Measurements from ENCODE around the gene LHX3. TPM values are rescaled to one million over a fixed set of nuclear protein-coding genes. Genes with fewer than 3 reads are reported as not detected.

Gene LHX3
- total and polyA plus RNA-seq, 2 of the 8 experiments (the other 6 are each of a cell fraction or from before 2014, with no cell fraction given), result 0.02 TPM; not detected in 1

GRCh38 chr9:136189394-136190236 is 15.3 kb downstream of the LHX3 start:
- no peak for FAIRE-seq
- no peak overlapping the region for H2BK12ac ChIP-seq (ENCODE audit: low read depth, low read length)

More at GRCh38 chr9:136189394-136190236, 15.3 kb downstream of the LHX3 start:
- TF ChIP-seq SP2 (IDR thresholded peaks at IDR 0.05; ENCODE audit: low read length), result no peak
- TF ChIP-seq KDM1A (IDR thresholded peaks at IDR 0.05; ENCODE audit: borderline replicate concordance, low read length), result peak; percentile 70; the same call in 1 of the 2 replicates
- TF ChIP-seq RNF2 (IDR thresholded peaks at IDR 0.05; ENCODE audit: borderline replicate concordance, low read depth, low read length, missing control alignments, poor library complexity, severe bottlenecking), result no peak
- TF ChIP-seq RBBP5 (IDR thresholded peaks at IDR 0.05; ENCODE audit: borderline replicate concordance, low read depth, low read length), result no peak
- no peak overlapping the region for H4K5ac ChIP-seq (ENCODE audit: insufficient read length, low read depth, low read length)
- H3K9ac ChIP-seq (replicated peaks in 1 of 4; ENCODE audit: extremely low read depth in 1 of 4, low read depth in 3 of 4, low read length in 3 of 4), result no peak overlapping the region
- WGBS, 2 experiments (ENCODE audit: extremely low coverage in 1 of 2, insufficient coverage in 1 of 2, insufficient read length in 1 of 2, insufficient replicate concordance in 2 of 2, low coverage in 1 of 2, low lambda C conversion rate in 2 of 2, missing lambda C conversion rate in 1 of 2), result 72% methylated on average over 18 of the region's 28 CpGs; no CpG with 5 or more reads in 1 of the 2 experiments
- H3K4me2 ChIP-seq (ENCODE audit: insufficient read depth in 1 of 2, low read depth in 2 of 2, low read length in 2 of 2), result no peak overlapping the region; a peak in 1 of 4 replicates
- H2BK120ac ChIP-seq (replicated peaks; ENCODE audit: low read depth, low read length), result no peak overlapping the region
- no peak overlapping the region for H3K23ac ChIP-seq (ENCODE audit: insufficient read length)
- H3K9me3 ChIP-seq (ENCODE audit: insufficient read depth in 2 of 2, low read depth in 1 of 2, low read length in 1 of 2), result no peaks in the 10 kb centered on the region
- peaks cover 0 to 11% (median 6%) of the 10 kb centered on the region in 4 experiments; a peak in 5 of 7 replicates for H3K4me1 ChIP-seq (replicated peaks in 1 of 4; ENCODE audit: control insufficient read depth in 3 of 4, insufficient read depth in 4 of 4, low read length in 3 of 4)
- no peak overlapping the region for H2BK20ac ChIP-seq (ENCODE audit: low read length)
- H3K23me2 ChIP-seq (ENCODE audit: low read depth, low read length), result peaks cover 3% of the 10 kb centered on the region; the same call in 1 of the 2 replicates
- no peak overlapping the region for H3K18ac ChIP-seq (ENCODE audit: extremely low read depth, low read length)
- no peaks in the 10 kb centered on the region for H3K79me1 ChIP-seq (ENCODE audit: low read depth, low read length)
- CTCF ChIA-PET (ENCODE audit: partially characterized antibody), result interaction anchor here (0.8 to 3.5 kb wide), 6 partner anchors 11 to 48 kb away, joined by 3 to 18 read pairs (median 4); no protein-coding TSS in a partner anchor
- DNase-seq (ENCODE audit: low read depth in 1 of 2, low spot score in 2 of 2), result peak in 1 of 2 experiments; percentile 50
- no peak overlapping the region for H2BK5ac ChIP-seq (ENCODE audit: low read depth, low read length)
- H3K36me3 ChIP-seq (ENCODE audit: control insufficient read depth in 2 of 4, insufficient read depth in 4 of 4, low read length in 3 of 4), result peaks cover 0 to 7% (median 0%) of the 10 kb centered on the region in 4 experiments; a peak in 1 of 8 replicates
- H3K4ac ChIP-seq (replicated peaks; ENCODE audit: insufficient read length, low read depth, low read length), result no peak overlapping the region
- no peaks in the 10 kb centered on the region for H3K79me2 ChIP-seq (ENCODE audit: control insufficient read depth in 1 of 2, insufficient read depth in 2 of 2, low read length in 2 of 2)
- H3K14ac ChIP-seq (ENCODE audit: insufficient read length), result no peak overlapping the region
- no peak overlapping the region for H2BK15ac ChIP-seq (ENCODE audit: low read length)
- H3K27ac ChIP-seq (ENCODE audit: low read depth, low read length), result no peak overlapping the region
- H4K20me1 ChIP-seq (replicated peaks in 1 of 2; ENCODE audit: control insufficient read depth in 1 of 2, insufficient read depth in 2 of 2, low read length in 2 of 2), result peaks cover 2 to 6% of the 10 kb centered on the region in 2 experiments
- H4K91ac ChIP-seq (replicated peaks; ENCODE audit: insufficient read length, low read length), result no peak overlapping the region
- H4K8ac ChIP-seq (ENCODE audit: extremely low read depth, insufficient read depth, low read length), result no peak overlapping the region
- no peak overlapping the region for H3K56ac ChIP-seq (replicated peaks; ENCODE audit: insufficient read length, low read depth, low read length)
- H2AFZ ChIP-seq (ENCODE audit: low read length), result no peak overlapping the region
- H2AK5ac ChIP-seq (ENCODE audit: low read depth, low read length), result no peak overlapping the region
- POLR2A ChIA-PET (ENCODE audit: partially characterized antibody), result interaction anchor here (1.0 to 1.1 kb wide), 3 partner anchors 12 to 52 kb away, joined by 3 to 4 read pairs (median 3); no protein-coding TSS in a partner anchor
- peaks cover 33 to 49% (median 46%) of the 10 kb centered on the region in 4 experiments for H3K27me3 ChIP-seq (replicated peaks in 1 of 4; ENCODE audit: control insufficient read depth in 3 of 4, extremely low read depth in 1 of 4, insufficient read depth in 3 of 4, low read length in 3 of 4)
- H3K4me3 ChIP-seq (ENCODE audit: extremely low read depth in 1 of 4, insufficient read depth in 2 of 4, low read depth in 3 of 4, low read length in 4 of 4), result no peak overlapping the region

All from H1 (cell line).